T1000 (cell line): ENCODE results near the gene SLC2A13.
"Not testable (repeated sequence)": the region's sequence is repeated elsewhere in the genome, so short reads cannot be mapped to it uniquely, and the experiment has no call there.

Source experiments
- DNase-seq: peaks from one replicate; lab custom pipeline; 2025; ENCODE audit warnings: mixed read lengths; lab: John Stamatoyannopoulos, UW

Gene SLC2A13

DNA sequence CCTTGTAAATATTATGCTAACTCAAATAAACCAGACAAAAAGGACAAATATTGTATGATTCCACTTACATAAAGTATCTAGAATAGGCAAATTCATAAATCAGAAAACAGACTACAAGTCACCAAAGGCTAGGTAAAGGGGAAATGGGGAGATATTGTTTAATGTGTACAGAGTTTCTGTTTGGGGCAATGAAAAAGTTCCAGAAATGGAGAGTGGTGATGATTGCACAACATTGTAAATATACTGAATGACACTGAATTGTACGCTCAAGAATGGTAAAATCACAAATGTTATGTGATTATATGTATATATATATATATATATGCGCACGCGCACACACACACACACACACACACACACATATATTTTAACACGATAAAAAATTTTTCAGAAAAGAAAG, 182.5 kb downstream of the SLC2A13 start:
- no peak for DNase-seq

DNA sequence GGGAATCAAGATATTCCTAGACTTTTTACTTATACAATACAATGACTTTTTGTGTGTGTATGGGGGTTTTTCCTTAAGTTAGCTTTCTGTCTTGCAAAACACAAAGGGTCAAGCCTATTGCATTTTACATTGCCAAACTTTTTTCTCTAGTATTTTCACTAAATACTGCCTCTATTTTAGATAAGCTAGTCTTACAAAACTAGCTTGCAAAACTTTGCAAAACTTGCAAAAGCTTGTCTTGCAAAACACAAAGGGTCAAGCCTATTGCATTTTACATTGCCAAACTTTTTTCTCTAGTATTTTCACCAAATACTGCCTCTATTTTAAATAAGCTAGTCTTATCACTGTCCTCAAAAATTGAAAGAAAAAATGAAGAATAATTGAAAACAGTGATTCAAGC, 183.3 kb downstream of the SLC2A13 start:
- not testable (repeated sequence) for DNase-seq

DNA sequence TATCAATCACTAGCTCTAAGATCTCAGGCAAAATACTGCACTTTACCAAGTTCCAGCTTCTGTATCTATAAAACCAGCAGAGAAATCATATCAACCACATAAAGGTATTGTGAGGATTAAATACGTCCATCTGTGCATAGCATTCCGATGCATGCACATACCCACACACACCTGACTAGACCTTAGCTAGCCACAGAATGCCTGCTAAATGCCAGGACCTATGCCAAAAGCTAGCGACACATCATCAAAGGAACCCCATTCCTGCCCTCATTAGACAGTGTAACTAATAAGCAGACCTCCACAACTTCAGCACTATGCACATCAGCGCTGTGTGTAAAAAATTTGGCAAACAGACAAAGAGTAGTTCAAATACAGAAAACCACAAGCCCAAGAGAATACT, 185.2 kb downstream of the SLC2A13 start:
- DNase-seq: no peak

GRCh38 chr12:39920222-39920621, 185.7 kb downstream of the SLC2A13 start:
- no peak for DNase-seq

DNA sequence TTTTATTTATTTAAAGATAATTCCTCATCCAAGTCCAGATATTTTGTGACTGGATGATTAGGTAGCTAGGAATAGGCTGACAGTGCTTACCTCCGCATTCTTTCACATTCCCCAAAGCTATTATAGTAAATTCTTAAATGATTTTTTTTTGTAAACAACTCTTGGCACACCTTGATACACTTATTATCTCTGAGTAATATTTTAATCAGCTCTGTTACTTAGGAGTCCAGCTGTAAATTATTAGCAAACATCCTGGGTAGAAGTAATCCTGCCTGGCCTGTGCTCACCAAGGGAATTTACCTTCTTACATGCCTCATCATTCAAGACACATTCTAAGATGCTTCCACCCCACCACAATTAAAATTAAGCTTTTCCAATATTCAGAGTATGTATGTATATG, 186.1 kb downstream of the SLC2A13 start:
- DNase-seq: no peak

DNA sequence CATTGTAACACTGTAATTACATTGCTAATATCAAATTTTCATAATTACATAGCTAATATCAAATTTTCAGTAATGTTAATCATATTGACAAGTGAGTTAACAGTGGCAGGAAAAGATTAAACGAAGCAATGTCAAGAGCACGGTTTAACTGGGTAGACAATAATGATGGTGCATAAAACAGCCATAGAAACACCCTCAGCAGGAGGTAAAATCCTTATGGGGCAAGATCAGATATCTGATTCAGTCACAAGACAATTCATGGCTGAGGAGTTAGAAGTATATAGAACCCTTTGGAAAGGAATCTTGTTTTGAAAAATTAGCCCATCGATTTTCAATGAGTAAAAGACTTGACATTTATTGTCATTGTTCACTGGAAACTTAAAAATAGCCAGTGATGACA, 190.6 kb downstream of the SLC2A13 start:
- DNase-seq: no peak

- no peak for DNase-seq
Measured at GRCh38 chr12:39912211-39912980, 193.5 kb downstream of the SLC2A13 start.

- no peak for DNase-seq
Measured at GRCh38 chr12:39906237-39906636, 199.6 kb downstream of the SLC2A13 start.

- DNase-seq: no peak
Measured at GRCh38 chr12:39905152-39905551, 200.7 kb downstream of the SLC2A13 start.

DNA sequence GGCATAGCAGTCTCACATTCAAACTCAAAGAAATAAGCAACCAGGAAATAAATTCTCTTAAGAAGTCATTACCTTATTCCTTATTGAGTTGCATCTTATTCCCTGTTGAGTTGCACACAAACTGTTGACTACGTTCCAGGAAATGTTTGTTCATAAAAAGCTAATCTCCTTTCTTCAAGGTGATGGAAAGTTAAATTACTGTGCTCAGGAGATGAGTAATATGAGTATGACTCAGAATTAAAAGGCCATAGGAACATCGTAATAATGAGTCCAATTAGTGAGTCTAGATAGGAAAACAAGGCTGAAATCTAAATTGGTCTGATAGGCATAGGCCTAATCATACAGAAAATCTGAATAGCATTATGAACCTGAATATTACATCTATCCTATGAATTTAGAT, 203.1 kb downstream of the SLC2A13 start:
- DNase-seq: no peak

DNA sequence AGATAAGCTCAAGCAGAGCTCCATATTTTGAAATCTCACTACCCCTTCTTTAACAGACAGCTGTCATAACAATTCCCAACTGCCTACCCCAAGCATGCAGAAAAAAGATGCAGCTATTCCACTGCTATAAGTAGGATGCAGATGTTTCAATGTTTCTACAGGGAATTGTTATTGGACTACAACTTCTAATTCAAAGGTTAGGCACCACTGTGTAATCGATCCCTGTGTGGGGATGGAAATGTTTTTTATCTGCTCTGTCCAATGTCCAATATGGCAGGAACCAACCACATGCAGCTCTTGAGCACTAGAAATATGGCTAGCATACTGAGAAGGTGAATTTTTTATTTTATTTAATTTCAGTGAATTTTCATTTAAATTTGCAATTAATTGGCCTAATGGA, 208.6 kb downstream of the SLC2A13 start:
- no peak for DNase-seq

DNA sequence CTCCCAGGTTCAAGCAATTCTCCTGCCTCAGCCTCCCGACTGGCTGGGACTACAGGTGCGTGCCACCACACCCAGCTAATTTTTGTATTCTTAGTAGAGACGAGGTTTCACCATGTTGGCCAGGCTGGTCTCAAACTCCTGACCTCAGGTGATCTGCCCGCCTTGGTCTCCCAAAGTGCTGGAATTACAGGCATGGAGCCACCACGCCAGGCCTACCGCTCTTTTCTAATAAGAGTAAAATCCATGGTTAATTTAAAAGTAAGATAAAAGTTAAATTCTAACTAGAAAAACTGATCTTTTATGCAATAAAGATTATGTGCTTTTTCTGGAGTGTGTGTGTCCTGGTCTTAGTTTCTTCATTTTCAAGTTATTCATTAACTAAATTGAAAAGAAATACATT, 212.5 kb downstream of the SLC2A13 start:
- DNase-seq: not testable (repeated sequence)

DNA sequence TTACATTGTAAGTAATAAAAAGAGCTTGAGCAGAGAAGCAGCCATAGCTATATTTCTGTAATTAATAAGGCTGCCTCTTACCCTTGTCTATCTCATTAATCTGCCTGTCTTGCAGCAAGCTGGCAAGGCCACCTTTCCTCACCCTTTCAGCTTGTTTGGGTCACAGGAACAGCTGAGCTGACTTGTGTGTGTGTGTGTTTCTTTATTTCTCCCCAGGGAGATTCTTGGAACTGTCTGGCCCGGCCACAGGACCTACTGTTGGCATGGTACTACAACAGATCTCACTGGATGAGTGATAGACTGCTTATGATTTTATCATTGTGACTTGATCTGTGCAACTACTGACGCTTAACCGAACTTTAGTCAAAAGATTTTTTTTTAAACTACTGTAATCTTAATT, 213.7 kb downstream of the SLC2A13 start:
- no peak for DNase-seq

DNA sequence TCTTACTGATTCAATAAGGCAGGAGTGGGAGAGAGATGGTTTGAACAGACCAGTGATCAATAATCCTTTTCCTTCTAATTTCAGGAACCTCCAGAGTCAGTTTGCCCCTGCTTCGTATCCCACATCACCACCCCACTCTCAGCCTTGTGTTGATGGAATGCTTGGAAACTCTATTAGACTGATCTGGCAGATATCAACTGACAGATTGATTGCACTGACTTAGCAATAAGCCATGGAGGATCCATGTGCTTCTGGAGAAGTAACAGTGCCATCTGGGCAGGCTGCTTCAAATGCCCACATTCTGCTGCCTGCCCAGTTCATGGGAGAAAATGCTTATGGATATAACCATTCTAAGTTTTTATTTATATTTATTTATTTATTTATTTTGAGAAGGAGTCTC, 218.0 kb downstream of the SLC2A13 start:
- DNase-seq: no peak

DNA sequence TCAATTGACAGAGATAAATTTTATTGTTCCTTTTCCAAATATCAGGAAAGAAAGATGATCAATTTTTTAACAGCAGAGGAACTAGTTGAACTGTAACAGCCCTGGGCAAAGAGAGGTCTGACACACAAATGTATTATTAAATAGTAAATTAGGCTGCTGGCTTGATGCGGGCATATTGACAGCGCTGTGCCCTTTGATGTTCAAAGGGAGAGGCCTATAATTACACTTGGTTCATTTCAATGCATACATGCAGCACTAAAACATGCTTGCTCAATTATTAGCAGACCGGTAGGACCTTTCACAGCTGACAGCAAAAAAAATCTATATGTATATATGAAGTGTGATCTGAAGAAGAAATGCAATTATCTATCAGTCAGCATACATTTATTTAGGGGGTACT, 219.8 kb downstream of the SLC2A13 start:
- DNase-seq: no peak

DNA sequence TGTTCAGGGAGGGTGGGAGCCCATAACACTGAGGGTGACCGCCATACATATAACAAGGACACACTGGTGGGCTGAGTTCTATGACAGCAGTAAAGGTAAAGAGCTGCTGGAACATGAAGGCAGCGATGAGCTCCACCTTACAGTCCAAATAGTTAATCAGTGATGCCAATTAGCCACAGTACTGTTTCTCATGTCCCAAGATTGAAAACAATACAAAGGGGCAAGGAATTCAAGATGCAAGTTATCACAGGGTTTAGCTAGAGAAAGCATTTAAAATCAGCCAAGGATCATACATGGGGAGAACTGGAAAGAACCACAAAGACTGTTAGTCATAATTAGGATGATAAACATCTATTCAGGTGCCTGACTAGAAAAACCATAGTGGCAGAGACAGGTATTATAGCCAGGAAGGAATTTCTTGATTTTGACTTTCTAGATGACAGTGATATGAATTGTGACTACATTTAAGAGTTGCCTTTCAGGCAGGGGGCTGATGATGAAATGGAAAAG, 221.2 kb downstream of the SLC2A13 start:
- no peak for DNase-seq

GRCh38 chr12:39883411-39883810, 222.5 kb downstream of the SLC2A13 start:
- DNase-seq: no peak

- no peak for DNase-seq
Measured at GRCh38 chr12:39878753-39879152, 227.1 kb downstream of the SLC2A13 start.

- DNase-seq: no peak
Measured at GRCh38 chr12:39875721-39876120, 230.2 kb downstream of the SLC2A13 start.

GRCh38 chr12:39874785-39875184, 231.1 kb downstream of the SLC2A13 start:
- no peak for DNase-seq

GRCh38 chr12:39873065-39873464, 232.8 kb downstream of the SLC2A13 start:
- DNase-seq: no peak

DNA sequence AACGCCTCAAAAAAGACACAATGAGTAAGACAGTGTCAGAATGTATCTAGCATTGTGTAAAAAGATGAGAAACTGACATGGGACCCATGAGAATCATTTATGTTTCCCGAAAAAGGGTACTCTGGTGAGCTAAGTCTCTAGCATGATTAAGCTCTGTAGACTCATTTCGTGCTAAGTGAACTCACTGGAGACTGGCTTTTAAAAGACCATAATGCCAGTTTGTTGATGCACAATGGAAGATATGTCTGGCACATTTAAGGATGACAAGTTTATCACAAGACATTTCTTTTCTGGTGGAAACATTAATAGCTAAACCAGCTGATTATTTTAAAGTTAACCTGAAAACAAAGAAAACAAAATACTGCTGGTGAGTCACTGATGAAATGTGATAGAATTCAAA, 233.5 kb downstream of the SLC2A13 start:
- no peak for DNase-seq

DNA sequence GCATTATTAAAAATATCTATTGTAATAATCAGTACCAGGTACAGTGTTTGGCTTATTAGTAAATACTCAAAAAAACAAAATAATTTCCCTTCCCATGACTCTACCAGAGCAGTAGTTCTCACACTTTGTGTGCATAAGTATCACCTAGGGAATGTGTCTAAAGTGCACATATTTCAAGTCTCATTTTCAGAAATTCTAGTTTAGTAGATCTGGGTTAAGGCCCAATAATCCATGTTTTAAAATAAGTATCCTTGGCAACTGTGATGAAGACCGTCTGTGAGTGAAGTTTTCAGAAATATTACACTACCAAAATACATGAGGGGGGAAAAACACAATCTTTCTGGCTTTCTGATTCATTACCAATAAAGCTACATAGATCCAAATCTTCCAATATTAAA, 237.6 kb downstream of the SLC2A13 start:
- DNase-seq: no peak
